ENCODE measurements around the gene ACADL.
A peak's percentile ranks its signal among the peaks of the same experiment; 100 is the strongest.
"Not testable (repeated sequence)": the region's sequence is repeated elsewhere in the genome, so short reads cannot be mapped to it uniquely, and the experiment has no call there.

The ACADL gene

GRCh38 chr2:210199854-210200253 is 25.4 kb downstream of the ACADL start:
- no peak for DNase-seq (ENCODE audit: low read depth)

DNA sequence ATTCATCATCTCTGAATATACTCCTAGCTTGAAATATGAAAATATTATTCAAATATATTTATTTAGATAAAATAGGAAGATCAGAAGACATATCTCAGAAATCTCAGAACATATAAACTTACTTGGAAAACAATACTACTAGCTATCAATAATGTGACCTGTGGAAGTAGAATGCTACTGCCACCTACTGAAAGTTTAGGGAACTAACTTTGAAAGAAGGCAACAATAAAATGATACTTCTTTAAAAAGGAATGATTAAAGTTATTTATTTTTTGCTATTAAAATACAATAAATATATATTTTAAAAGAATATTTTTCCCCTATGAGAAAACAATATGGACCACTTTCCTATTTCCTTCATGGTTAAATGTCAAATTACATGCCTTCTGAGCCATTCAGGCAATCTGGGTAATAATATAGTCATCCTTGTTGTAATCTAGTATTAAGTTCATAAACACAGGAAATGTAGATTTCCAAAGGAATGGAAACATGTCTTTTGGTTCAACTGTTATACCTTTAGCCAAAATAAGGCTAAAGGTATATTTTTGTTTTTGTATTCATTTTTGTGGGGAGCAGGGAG is 26.0 kb downstream of the ACADL start:
- peak; percentile 17 for DNase-seq (ENCODE audit: low read depth)

- no peak for DNase-seq (ENCODE audit: low read depth)
Observed at GRCh38 chr2:210198326-210198725, 26.9 kb downstream of the ACADL start.

GRCh38 chr2:210197720-210198119 is 27.5 kb downstream of the ACADL start:
- DNase-seq (ENCODE audit: low read depth) = no peak

GRCh38 chr2:210195101-210195852 is 30.0 kb downstream of the ACADL start:
- peak; percentile 18 for DNase-seq (ENCODE audit: low read depth)

DNA sequence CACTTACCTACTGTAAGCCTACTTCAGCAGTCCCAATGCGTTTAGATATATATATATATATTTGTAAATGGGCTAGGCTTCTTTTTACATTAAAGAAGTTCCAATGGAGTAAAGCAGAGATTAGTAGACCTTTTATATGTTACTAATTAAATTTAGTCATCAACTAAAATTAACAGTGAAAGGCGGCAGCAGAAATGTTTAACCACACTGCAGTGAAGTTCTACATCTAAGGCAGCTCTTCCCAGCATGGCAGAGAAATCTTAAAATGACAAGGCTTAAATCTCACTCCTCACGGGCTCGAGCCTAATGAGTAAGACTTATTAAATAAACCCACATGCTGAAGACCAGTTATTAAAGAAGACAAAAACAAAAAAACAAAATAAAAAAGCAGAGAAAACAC is 34.9 kb downstream of the ACADL start:
- DNase-seq (ENCODE audit: low read depth) = no peak

DNA sequence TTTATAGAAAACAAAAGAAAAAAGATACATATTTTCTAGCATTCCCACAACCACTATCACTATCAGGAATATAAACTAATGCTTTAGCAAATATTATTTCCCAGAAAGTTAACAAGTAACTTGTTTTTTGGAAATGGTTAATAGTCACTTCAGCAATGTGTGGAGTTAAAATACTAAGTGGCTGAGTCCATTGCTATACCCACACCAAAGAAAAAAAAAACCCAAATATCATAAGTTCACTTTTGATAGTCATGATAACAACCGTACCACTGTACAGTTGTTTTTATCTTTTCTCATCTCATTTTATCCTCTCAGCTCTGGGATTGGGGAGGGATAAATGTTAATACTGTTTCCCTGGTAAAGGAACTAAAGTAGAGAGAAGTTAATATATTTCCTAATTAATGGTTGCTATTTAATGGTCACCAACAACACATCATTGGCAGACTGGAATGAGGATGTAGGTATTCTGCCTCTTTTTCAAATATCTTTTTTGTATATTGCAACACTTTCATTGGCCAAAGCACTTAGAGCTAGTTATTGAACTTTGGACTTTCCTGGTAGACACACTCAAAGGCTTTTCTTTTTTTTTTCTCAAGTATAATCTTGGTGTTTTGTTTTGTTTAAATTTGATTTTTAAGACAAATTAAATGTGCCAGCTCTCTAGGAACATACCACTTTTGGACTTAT is 35.7 kb downstream of the ACADL start:
- no peak for DNase-seq (ENCODE audit: low read depth)

DNA sequence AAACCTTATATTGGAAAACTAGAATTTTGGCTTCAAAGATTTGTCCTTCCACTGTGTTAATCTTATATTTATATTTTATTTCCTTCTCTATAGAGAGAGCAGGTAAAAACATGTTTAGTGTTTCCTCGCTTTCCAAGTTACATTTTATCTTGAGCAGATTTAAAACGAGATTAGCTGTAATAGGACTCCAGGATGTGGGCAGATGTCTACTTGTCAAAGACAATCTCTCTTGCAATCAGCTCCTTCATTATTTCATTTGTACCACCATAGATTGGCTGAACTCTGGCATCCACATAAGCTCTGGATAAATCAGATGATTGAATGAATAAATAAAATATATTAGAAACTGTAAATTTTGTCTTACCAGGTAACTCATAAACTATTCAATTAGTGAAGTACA is 36.5 kb downstream of the ACADL start:
- DNase-seq (ENCODE audit: low read depth) = no peak

GRCh38 chr2:210188190-210188589 is 37.1 kb downstream of the ACADL start:
- DNase-seq (ENCODE audit: low read depth) = no peak

DNA sequence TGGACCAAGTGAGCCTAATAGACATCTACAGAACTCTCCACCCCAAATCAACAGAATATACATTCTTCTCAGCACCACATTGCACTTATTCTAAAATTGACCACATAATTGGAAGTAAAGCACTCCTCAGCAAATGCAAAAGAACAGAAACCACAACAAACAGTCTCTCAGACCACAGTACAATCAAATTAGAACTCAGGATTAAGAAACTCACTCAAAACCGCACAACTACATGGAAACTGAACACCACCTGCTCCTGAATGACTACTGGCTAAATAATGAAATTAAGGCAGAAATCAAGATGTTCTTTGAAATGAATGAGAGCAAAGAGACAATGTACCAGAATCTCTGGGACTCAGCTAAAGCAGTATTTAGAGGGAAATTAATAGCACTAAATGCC is 41.3 kb downstream of the ACADL start:
- DNase-seq (ENCODE audit: low read depth) = not testable (repeated sequence)

DNA sequence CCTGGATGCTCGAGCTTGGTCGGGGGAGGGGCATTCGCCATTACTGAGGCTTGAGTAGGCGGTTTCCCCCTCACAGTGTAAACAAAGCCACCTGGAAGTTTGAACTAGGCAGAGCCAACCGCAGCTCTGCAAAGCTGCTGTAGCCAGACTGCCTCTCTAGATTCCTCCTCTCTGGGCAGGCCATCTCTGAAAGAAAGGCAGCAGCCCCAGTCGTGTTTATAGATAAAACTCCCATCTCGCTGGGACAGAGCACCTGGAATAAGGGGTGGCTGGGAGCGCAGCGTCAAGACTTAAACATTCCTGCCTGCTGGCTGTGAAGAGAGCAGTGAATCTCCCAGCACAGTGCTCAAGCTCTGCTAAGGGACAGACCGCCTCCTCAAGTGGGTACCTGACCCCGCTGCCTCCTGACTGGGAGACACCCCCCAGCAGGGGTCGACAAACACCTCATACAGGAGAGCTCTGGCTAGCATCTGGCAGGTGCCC is 43.6 kb downstream of the ACADL start:
- not testable (repeated sequence) for DNase-seq (ENCODE audit: low read depth)

GRCh38 chr2:210181033-210181605 is 44.1 kb downstream of the ACADL start:
- not testable (repeated sequence) for DNase-seq (ENCODE audit: low read depth)

- no peak for DNase-seq (ENCODE audit: low read depth)
Observed at GRCh38 chr2:210180477-210180876, 44.8 kb downstream of the ACADL start.

- no peak for DNase-seq (ENCODE audit: low read depth)
Observed at GRCh38 chr2:210179351-210179990, 45.8 kb downstream of the ACADL start.

DNA sequence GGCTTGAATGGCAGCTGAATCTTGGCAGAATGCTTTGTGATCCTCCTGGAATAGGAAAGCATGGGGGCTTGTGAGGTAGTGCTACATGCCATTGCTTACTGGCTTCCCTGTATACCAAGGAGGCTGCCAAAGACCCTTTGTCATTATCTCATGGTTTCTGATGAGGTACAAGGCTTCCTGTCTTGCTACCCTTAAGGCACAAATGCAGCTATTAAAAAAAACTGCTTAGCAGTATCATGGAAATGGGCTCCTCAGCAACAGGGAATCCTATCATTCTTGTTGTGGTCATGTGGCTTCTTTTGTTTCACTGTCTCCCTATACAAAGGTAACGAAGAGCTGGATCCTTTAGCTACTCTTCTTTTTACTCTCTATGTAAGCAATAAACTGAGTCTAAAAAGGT is 47.5 kb downstream of the ACADL start:
- no peak for DNase-seq (ENCODE audit: low read depth)

GRCh38 chr2:210177115-210177514 is 48.1 kb downstream of the ACADL start:
- not testable (repeated sequence) for DNase-seq (ENCODE audit: low read depth)

GRCh38 chr2:210174086-210174485 is 51.2 kb downstream of the ACADL start:
- no peak for DNase-seq (ENCODE audit: low read depth)

- no peak for DNase-seq (ENCODE audit: low read depth)
Observed at GRCh38 chr2:210172219-210172575, 53.0 kb downstream of the ACADL start.

DNA sequence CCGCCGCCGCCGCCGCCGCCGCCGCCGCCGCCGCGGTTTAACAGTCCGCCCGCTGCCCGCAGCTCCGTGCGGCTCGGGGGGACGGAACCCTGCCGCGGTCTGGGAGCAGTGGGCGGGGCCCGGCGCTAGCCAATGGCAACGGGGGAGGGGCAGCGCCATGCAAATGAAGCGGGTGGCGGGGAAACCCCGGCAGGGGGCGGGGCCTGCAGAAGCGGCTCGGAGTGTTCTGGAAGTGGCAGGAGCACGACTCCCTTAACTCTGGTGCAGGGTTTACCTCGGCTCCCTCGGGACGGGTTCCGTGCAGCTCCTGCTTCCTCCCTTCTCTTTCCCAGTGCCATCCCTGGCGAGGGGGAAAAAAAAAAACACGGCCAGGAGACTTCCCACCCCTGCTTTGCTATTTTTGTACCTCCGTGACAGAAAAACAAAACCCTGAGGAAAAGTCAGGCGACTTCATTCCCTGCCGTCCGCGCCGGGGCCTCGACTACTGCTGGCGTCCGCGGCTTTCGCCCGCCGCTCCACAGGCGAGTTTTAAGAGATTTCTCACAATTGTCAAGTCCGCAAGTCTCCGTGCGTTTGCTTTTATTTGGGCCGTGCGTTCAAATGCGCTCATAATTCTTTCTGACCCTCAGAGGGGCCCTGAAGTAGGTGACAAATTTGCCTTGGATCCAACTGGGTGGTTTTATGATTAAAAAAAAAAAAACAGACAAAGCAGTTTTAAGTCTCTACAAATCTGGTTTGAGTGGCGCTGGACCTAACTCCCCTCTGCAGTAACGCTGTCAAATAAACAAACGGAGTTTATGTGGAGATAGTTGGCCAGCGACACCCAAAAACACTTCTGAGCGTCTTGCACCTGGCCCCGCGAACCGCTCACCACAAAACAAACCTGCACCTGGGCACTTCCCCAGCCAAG is 53.7 kb downstream of the ACADL start, which contains the start of gene KANSL1L:
Gene KANSL1L (minus strand): TSS at position 101 of the 910 bp plus-strand sequence. CDS start 16,827 bp downstream, outside the sequence.
- peak; percentile 90 for DNase-seq (ENCODE audit: low read depth)

DNA sequence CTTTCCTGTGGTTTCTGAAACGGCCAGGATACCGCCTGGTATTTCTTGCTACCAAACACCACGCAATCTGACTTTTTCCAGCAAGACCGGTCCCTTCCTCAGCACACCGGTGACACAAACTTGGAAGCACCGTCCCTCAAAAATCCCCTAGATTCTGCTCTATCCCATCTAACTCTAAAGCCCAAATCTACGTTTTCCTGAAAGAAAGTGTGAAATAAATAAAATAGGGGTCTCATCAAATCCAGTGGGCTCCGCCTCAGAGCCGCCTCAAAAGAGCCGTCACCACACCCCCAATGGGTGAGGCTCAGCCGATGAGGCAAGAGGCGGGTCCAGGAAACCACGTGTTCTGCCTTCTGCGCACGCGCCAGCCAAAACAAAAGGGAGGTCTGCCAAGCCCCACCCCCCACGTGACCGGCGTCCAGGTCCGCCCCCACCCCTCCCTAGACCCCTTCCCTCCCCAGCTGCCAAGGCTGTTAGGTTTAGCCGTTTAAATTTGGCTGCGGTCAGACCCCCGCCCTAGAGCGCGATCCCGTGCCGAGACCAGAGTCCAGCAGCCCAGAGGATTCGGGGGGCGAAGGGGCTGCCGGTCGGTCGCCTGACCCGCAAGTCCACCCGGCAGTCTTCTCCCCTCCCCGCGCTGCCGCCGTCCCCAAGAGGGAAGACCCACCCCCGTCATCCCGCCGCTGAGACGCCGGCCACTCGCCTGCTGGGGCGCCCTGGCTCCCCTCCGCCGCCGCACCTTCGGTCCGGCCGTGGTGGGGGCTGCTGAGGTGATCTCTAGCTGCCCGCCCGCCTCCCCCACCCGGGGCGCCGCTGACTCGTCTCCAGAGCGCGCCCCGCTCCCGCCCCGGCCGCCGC is 54.6 kb downstream of the ACADL start:
- DNase-seq (ENCODE audit: low read depth) = peak; percentile 87

Measured in stromal cell of bone marrow (primary cell).